ENCODE results near the gene TUBGCP2. TPM values are rescaled to one million over a fixed set of nuclear protein-coding genes. Genes with fewer than 3 reads are reported as not detected.
"Not testable (repeated sequence)": the region's sequence is repeated elsewhere in the genome, so short reads cannot be mapped to it uniquely, and the experiment has no call there.

The TUBGCP2 gene
- polyA plus RNA-seq, 1 donor (not counting 4 experiments of a cell fraction or from before 2014, with no cell fraction given), result 55.8 TPM

DNA sequence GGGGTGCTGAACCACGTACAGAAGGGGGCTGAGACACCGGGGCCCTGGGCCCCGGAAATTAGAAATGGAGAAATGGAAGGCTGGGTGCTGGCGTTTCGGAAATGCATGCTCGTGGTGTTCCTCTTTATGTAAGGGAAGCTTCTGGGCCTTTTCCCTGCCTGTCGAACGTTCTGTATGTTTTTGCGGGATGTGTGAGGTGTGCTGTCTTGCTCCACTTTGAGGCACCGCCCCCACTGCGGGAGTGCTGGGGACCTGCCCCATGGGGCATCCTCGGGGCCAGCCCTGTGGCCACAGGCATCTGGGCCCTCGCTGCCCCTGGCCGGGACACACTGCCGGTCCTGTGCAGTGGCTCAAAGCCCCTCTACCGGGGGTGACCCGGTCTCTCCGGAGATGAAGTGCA, 72.7 kb downstream of the TUBGCP2 start:
- no peak for FAIRE-seq
- no peak overlapping the region for H2AFZ ChIP-seq (ENCODE audit: control insufficient read depth, low read length)
- H3K4me3 ChIP-seq (ENCODE audit: control insufficient read depth in 2 of 3, extremely low read depth in 1 of 3, insufficient read depth in 2 of 3, low read depth in 1 of 3, low read length in 3 of 3), result no peak overlapping the region
- H3K9me1 ChIP-seq (ENCODE audit: control insufficient read depth, extremely low read depth, insufficient read depth, low read length), result no peaks in the 10 kb centered on the region
- peaks cover 84% of the 10 kb centered on the region for H3K27me3 ChIP-seq (ENCODE audit: control insufficient read depth, extremely low read depth, insufficient read depth, low read length)
- H3K9me3 ChIP-seq (ENCODE audit: control insufficient read depth, low read depth, low read length), result no peaks in the 10 kb centered on the region
- H4K20me1 ChIP-seq (ENCODE audit: control insufficient read depth, extremely low read depth, insufficient read depth, low read length), result no peaks in the 10 kb centered on the region
- DNase-seq (ENCODE audit: low read depth, low spot score), result no peak
- H3K27ac ChIP-seq (ENCODE audit: control insufficient read depth, insufficient read depth, low read length), result no peak overlapping the region
- dilution Hi-C loops (cut with MboI; ENCODE audit: extremely low pct_ligation_motif_present, low sequenced_read_pairs), result no loop called here
- no peaks in the 10 kb centered on the region for H3K36me3 ChIP-seq (ENCODE audit: control insufficient read depth in 2 of 2, extremely low read depth in 1 of 2, insufficient read depth in 2 of 2, low read length in 2 of 2)
- H3K79me2 ChIP-seq (ENCODE audit: control insufficient read depth, insufficient read depth, low read length), result no peaks in the 10 kb centered on the region
- TF ChIP-seq, protein P1, sequence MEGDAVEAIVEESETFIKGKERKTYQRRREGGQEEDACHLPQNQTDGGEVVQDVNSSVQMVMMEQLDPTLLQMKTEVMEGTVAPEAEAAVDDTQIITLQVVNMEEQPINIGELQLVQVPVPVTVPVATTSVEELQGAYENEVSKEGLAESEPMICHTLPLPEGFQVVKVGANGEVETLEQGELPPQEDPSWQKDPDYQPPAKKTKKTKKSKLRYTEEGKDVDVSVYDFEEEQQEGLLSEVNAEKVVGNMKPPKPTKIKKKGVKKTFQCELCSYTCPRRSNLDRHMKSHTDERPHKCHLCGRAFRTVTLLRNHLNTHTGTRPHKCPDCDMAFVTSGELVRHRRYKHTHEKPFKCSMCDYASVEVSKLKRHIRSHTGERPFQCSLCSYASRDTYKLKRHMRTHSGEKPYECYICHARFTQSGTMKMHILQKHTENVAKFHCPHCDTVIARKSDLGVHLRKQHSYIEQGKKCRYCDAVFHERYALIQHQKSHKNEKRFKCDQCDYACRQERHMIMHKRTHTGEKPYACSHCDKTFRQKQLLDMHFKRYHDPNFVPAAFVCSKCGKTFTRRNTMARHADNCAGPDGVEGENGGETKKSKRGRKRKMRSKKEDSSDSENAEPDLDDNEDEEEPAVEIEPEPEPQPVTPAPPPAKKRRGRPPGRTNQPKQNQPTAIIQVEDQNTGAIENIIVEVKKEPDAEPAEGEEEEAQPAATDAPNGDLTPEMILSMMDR (optimal IDR thresholded peaks at IDR 0.05 in 1 of 3, IDR thresholded peaks at IDR 0.05 in 1 of 3, conservative IDR thresholded peaks at IDR 0.05 in 1 of 3; ENCODE audit: extremely low read depth in 1 of 3, insufficient read depth in 2 of 3, low read length in 3 of 3), result no peak
- H3K4me2 ChIP-seq (ENCODE audit: control insufficient read depth, extremely low read depth, insufficient read depth, low read depth, low read length), result no peak overlapping the region
- no peaks in the 10 kb centered on the region for H3K4me1 ChIP-seq (ENCODE audit: control insufficient read depth, extremely low read depth, insufficient read depth, low read length)
- no peak overlapping the region for H3K9ac ChIP-seq (ENCODE audit: control insufficient read depth, extremely low read depth, insufficient read depth, low read length)

DNA sequence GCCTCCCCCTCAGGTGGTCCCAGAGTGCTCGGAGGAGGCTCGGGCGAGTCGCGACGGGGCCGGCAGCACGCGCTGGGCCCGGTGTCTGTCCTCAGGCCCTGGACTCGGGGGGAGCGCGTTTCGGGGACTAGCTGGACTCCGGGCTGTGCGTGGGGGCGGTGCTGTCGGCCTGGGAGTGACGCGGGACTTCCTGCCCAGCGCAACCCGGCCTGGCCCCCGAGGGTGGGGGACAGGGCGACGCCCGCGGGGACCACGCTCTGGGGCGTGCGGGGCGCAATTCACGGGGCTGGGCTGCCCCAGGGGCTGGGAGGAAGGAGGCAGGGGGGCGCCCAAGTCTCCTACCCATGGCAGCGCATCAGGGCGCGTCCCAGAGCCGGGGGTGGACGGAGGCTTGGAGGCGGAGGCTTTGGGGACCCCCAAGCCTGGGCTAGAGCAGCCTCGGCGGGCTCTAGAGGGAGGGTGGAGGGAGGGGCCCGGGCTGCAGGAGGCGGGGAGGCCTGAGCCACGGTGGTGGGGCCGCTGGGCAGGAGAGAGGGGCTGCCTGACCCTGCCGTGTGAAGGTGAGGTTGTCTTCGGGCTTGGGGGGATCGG, 73.3 kb downstream of the TUBGCP2 start:
- no peak overlapping the region for H2AFZ ChIP-seq (ENCODE audit: control insufficient read depth, low read length)
- H3K27me3 ChIP-seq (ENCODE audit: control insufficient read depth, extremely low read depth, insufficient read depth, low read length), result peaks cover 86% of the 10 kb centered on the region
- H3K36me3 ChIP-seq (ENCODE audit: control insufficient read depth in 2 of 2, extremely low read depth in 1 of 2, insufficient read depth in 2 of 2, low read length in 2 of 2), result no peaks in the 10 kb centered on the region
- no peak overlapping the region for H3K9ac ChIP-seq (ENCODE audit: control insufficient read depth, extremely low read depth, insufficient read depth, low read length)
- no peak overlapping the region for H3K4me3 ChIP-seq (ENCODE audit: control insufficient read depth in 2 of 3, extremely low read depth in 1 of 3, insufficient read depth in 2 of 3, low read depth in 1 of 3, low read length in 3 of 3)
- H3K4me1 ChIP-seq (ENCODE audit: control insufficient read depth, extremely low read depth, insufficient read depth, low read length), result no peaks in the 10 kb centered on the region
- no peaks in the 10 kb centered on the region for H3K79me2 ChIP-seq (ENCODE audit: control insufficient read depth, insufficient read depth, low read length)
- H3K9me3 ChIP-seq (ENCODE audit: control insufficient read depth, low read depth, low read length), result no peaks in the 10 kb centered on the region
- no peaks in the 10 kb centered on the region for H3K9me1 ChIP-seq (ENCODE audit: control insufficient read depth, extremely low read depth, insufficient read depth, low read length)
- H4K20me1 ChIP-seq (ENCODE audit: control insufficient read depth, extremely low read depth, insufficient read depth, low read length), result no peaks in the 10 kb centered on the region
- no peak overlapping the region for H3K4me2 ChIP-seq (ENCODE audit: control insufficient read depth, extremely low read depth, insufficient read depth, low read depth, low read length)
- TF ChIP-seq EZH2 (IDR thresholded peaks at IDR 0.05; ENCODE audit: low read length), result peak; percentile 38
- TF ChIP-seq, protein P1 (optimal IDR thresholded peaks at IDR 0.05 in 1 of 3, IDR thresholded peaks at IDR 0.05 in 1 of 3, conservative IDR thresholded peaks at IDR 0.05 in 1 of 3; ENCODE audit: extremely low read depth in 1 of 3, insufficient read depth in 2 of 3, low read length in 3 of 3), result no peak
- dilution Hi-C loops (cut with MboI; ENCODE audit: extremely low pct_ligation_motif_present, low sequenced_read_pairs), result no loop called here
- no peak overlapping the region for H3K27ac ChIP-seq (ENCODE audit: control insufficient read depth, insufficient read depth, low read length)
- DNase-seq (ENCODE audit: low read depth, low spot score) (no peak), FAIRE-seq (no peak)

DNA sequence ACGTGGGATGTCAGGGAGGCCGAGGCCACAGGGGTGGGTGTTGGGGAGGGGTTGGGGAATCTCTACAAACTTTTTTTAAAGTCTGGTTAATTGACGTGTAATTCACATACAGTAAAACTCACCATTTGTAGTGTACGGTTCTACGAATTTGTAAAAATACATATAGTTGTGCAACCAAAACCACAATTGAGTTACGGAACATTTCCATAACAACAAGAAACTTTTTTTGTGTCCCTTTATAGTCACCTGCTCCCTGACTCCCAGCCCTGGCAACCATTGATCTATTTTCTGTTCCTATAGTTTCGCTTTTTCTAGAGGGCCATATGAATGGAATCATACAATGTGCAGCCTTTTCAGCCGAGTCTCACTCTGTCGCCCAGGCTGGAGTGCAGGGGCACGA, 73.9 kb downstream of the TUBGCP2 start:
- H3K27me3 ChIP-seq (ENCODE audit: control insufficient read depth, extremely low read depth, insufficient read depth, low read length), result peaks cover 86% of the 10 kb centered on the region
- H3K4me1 ChIP-seq (ENCODE audit: control insufficient read depth, extremely low read depth, insufficient read depth, low read length); H2AFZ ChIP-seq (ENCODE audit: control insufficient read depth, low read length); H3K36me3 ChIP-seq (ENCODE audit: control insufficient read depth in 2 of 2, extremely low read depth in 1 of 2, insufficient read depth in 2 of 2, low read length in 2 of 2); DNase-seq (ENCODE audit: low read depth, low spot score); H3K9me1 ChIP-seq (ENCODE audit: control insufficient read depth, extremely low read depth, insufficient read depth, low read length); H3K9me3 ChIP-seq (ENCODE audit: control insufficient read depth, low read depth, low read length); H3K4me3 ChIP-seq (ENCODE audit: control insufficient read depth in 2 of 3, extremely low read depth in 1 of 3, insufficient read depth in 2 of 3, low read depth in 1 of 3, low read length in 3 of 3); H4K20me1 ChIP-seq (ENCODE audit: control insufficient read depth, extremely low read depth, insufficient read depth, low read length); FAIRE-seq; H3K27ac ChIP-seq (ENCODE audit: control insufficient read depth, insufficient read depth, low read length); H3K4me2 ChIP-seq (ENCODE audit: control insufficient read depth, extremely low read depth, insufficient read depth, low read depth, low read length); dilution Hi-C loops (cut with MboI; ENCODE audit: extremely low pct_ligation_motif_present, low sequenced_read_pairs); H3K79me2 ChIP-seq (ENCODE audit: control insufficient read depth, insufficient read depth, low read length); H3K9ac ChIP-seq (ENCODE audit: control insufficient read depth, extremely low read depth, insufficient read depth, low read length): not testable (repeated sequence)

All from keratinocyte (primary cell).